ENCODE data around the gene THBS2.
"Not testable (repeated sequence)": the region's sequence is repeated elsewhere in the genome, so short reads cannot be mapped to it uniquely, and the experiment has no call there.

THBS2 gene

DNA sequence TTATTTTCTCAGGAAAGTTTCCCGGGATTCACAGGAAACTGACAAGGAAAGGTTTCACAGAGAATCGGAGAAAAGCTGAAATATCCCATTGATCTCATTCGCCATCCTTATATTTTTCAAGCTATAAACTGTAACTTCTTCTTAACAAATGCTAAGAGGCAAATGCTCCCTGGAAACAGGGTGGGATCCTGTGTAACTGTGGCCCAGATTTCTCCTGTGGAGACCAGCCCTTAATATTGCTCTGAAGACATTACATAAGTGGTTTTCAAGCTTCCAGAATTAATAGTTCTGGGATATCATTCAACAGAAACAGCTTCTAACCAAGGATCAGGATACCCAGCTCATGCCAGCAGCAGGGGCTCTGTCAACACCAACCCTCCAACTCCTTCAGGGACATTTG is 69.2 kb downstream of the THBS2 start:
- no peak for DNase-seq (ENCODE audit: low read depth in 2 of 2)

DNA sequence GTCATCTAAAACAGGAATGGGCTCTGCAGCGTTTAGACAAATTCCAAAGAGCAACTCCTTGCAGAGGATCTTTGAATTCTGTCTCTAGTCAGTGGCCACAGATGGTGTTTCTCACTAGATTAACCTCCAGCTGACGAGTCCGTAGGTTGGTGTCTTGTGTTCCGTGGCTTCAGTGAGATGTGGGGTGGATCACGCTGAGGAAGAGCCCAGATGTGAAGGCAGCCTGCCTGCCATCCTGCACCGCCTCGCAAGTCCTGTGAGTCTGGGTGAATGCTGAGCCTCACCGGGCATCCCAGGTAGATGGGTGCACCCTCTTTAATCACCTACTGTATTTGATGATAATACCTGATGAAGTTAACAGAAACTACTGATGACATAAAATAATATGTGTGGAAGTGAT is 70.4 kb downstream of the THBS2 start:
- no peak for DNase-seq (ENCODE audit: low read depth in 2 of 2)

DNA sequence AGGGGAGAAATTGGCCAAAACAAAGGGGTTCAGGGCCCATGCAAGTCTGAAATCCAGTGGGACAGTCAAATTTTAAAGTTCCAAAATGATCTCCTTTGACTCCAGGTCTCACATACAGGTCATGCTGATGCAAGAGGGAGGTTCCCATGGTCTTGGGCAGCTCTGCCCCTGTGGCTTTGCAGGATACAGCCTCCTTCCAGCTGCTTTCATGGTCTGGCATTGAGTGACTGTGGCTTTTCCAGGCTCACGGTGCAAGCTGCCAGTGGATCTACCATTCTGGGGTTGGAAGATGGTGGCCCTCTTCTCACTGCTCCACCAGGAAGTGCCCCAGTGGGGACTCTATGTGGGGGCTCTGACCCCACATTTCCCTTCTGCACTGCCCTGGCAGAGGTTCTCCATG is 73.8 kb downstream of the THBS2 start:
- not testable (repeated sequence) for DNase-seq (ENCODE audit: low read depth in 2 of 2)

DNA sequence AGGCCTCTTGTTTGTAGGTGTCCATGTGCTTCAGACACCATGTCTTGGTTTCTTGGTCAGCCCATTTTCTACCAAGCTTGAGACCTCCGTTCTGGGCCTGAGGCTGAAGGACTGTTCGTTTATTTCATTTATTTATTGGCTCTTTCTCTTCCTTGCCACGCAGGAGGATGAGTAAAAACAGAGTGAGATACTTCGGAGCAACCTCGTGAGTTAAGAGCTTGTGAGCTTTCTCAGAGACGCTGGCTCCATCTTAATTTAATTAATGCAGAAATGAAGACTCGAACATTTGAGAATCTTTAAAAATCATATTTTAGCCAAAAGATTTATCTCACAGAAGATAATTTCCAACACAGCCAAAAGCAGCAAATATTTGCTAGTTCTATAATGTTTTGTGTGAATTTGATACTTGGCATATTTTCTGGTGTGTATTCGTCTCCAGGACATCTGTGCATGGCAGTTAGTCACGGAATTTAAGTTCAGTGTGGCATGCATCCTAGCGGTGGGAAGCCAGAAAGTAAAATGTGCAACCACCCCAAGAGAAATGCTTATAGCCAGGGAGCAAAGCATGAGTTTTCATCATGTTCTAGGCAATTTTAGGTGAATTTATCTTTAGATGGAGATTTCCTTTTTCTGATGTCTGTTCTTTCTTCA is 76.0 kb downstream of the THBS2 start:
- DNase-seq (ENCODE audit: low read depth in 2 of 2), result no peak

DNA sequence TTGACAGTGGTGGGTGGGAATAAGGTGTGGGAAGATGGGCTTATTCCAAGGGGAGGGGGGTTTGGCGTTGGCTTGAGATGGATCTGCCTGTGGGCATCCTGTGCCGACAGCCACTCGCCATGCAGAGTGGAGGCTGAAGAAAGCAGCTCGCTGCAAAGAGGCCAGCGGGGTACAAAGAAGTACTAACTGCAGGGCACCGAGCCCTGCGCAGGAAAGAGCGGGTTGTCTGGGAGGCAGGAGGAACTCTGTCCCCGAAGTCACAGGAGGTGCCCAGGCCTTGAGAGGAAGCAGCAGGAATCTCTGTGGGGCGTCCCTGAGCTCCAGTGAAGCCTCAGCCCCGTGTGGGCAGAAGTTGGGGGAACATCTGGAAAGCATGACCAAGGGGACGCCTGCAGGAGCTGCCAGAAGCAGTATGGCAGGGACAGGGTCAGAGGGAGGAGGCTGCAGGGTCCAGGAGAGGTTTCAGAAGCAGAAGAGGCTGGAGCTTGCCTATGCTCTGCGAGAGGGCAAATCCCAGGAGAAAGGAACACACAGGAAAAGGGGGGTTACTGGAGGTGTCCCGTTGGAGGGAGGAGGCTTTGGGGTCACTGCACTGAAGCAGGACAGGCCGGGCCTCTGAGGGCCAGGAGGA is 77.2 kb downstream of the THBS2 start:
- DNase-seq (ENCODE audit: low read depth in 2 of 2), result no peak

DNA sequence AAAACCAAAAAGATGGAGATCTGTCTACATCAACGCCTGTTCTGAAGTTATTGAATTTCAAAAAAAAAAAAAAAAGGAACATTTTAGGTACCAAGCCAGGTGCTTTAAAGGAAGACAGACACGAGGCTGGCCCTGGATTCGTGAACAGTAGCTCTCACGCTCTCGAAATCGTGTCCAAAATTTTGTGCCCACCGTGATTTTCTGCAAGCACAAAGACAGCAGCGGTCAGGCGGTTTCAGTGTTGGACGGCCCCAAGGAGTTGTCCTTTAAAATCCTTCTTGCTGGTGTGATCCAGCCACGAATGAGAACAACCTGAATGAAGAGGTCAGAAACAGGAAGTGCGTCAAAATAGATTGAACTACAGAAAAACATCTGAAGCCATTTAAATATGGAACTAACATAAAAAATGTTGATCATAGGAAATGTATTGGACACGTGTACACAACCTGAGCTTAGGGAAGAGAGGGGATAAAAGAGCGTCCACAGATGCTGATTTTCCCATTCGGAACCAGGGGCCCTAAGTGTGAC is 78.2 kb downstream of the THBS2 start:
- no peak for DNase-seq (ENCODE audit: low read depth in 2 of 2)

DNA sequence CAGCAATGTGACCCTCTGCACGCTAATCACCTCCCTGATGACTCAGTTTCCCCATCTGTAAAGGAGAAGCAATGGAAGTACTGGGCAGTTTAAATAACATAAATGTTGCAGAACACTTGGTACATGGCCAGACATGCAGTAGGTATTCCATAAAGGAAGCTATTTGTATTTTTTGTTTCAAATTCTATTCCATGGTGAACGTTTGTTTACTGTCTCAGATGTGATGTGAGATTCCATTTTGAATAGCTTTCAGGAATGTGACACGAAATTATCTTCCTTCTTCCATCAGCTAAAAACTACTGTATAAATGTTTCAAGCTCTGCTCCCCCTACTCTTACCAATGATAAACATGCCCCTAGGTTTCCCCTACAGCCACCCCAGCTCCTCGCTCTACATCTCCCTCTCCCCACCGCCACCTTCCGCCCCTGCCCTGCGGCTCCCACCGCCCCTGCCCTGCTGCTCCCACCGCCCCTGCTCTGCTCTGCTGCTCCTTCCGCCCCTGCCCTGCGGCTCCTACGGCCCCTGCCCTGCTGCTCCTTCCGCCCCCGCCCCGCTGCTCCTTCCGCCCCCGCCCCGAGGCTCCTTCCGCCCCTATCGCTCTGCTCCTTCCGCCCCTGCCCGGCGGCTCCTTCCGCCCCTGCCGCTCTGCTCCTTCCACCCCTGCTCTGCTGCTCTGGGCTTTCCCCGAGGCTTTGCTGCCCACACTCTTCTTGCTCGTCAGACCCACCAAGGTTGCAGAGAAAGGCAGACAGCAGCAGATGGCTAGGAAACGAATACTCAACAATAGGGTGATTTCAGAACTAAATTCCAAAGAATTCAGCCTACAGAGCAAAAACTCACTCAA is 78.9 kb downstream of the THBS2 start:
- DNase-seq (ENCODE audit: low read depth in 2 of 2), result no peak

DNA sequence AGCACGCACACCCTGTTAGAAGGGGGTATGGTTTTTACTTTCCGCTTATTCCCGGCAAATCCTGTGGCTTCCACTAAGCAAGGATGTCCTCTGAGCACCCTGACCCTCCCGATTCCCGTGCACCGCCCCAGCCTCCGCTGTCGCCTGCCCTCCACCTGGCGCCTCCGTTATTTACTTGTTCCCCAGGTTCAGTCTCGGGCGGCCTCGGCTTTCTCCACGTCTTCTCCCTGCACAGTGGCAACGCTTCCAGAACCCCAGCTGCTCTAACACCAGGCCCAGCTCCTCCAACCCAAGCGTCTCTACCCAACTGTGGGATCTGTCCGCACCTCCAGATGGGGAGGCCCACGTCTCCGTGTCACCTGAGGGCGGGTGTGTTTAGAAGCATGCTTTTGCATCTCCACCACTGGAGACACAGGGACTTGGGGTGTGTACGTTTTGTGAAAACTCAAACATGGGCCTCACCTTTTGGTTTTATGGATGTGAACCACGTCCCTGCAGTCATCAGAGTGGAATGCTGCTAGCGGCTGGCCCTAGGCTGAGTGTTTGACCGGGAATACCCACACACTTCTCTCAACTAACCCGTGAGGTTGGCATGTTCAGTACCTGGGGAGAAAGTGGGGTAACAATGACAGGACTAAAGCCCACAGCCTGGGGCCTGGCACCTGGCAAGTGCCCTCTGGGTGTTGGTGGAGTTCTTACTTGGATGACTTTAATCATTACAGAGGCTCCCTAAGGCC is 79.9 kb downstream of the THBS2 start:
- DNase-seq (ENCODE audit: low read depth in 2 of 2), result no peak

DNA sequence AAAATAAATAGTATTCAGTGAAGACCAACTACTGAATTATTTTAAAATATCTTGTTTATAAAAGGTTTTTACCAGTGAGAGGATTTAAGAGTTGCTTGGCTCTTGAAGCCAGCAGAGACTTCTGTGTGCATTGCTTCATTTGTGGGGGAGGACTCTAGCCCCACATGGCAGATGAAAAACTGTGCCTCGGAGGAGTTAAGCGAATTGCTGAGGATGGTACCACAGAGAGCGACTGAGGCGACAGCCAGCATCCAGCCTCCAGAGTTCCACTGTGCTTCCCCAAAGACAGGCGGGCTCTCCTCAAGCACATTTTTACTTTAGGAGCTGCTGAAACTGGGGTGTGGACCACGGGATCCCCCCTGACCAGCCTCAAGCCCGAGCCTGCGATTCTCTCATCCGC is 80.7 kb downstream of the THBS2 start:
- no peak for DNase-seq (ENCODE audit: low read depth in 2 of 2)

DNA sequence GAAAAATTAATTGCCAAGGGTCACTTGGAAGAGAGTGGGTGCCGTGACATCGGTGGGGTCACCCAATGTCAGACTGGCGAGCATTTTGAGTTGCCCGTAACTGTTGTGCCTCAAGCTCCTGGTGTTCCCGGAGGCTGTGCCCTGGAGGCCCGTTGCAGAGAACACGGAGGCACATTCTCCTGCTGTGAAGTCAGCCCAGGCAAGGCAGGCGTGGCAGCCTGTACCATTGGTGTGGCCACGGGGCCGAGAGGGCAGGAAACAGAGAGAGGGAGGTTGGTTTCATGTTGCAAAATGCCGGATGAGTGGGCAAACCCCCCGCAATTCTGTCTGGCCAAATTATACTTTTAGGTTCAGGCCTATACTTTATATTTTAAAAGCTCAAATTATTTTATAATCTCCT is 81.2 kb downstream of the THBS2 start:
- no peak for DNase-seq (ENCODE audit: low read depth in 2 of 2)

DNA sequence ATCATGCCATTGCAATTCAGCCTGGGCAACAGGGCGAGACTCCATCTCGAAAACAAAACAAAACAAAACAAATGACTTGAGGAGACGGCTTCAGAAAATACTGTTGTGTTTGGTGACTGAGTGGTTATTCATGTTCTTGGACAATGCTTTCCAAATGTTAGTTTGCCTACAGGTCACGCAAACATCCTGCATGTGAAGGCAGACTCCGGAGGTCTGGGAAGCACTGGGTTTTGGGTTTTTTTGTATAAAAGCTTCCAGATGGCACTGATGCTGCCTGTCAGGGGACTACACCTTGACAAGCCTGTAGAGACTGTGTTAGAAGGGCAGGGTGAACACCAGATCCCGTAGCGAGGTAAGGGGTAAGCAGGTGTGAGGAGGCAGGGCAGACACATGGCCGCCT is 81.7 kb downstream of the THBS2 start:
- DNase-seq (ENCODE audit: low read depth in 2 of 2), result no peak

DNA sequence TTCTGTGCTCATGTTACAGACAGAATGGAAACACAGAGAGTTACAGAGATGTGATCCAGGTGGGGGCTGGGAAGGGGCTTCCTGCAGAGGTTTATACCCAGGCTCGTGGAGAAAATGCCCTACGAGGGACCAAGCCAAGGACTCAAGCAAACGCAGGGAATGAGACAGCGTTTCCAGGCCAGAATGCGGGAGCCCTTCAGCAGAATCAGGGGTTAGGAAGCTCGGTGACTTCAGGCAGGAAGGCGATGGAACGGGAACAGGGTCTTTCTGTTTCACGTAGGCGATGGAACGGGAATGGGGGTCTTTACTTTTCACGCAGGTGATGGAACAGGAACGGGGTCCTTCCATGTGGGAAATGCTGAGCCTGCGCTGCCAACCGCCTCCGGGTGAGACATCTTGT is 82.6 kb downstream of the THBS2 start:
- DNase-seq (ENCODE audit: low read depth in 2 of 2), result no peak

DNA sequence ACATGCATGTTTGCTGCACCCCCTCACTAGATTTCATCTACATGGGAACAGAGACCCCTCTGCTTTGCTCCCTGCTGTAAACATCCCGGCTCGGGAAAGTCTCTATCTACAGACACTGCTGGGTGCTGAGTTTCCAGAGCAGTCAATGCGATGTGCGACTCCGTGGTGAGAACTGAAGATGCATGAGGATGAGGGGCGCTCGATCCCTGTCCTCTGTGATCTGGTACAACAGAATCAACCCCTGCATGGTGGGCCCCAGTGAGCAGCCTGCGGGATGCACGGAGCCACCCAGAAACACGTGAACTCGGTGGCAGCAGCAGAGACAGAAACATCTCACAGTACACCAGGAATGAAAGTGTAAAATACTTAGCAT is 83.1 kb downstream of the THBS2 start:
- no peak for DNase-seq (ENCODE audit: low read depth in 2 of 2)

DNA sequence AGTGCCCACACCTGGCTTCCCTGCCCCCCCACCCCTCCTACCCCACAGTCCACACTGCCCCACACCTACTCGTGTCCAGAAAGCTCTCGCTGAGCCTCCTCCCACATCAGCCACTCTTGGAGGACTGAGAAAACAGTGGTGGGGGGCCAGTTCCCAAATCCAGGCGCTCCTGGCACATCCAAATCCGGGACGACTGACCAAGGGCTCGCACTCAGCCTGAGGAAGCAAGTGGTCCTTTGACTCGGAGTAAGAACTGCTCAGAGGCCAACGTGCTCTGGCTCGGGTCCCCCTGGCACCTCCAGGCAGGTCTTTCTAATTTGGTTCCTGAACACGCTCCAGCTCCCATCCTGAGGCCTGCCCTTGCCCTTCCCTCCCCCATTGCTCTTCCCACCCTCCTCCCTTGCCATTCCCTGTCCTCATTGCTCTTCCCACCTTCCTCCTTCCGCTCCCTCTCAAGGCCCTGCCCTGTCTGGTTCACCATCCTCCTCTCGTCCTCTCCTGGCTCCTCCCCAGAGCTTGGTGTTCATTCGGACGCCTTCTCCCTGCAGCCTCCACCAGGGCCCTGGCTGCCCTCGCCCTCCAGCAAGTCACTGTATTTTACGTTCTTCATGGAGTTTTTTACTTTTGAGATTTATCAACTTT is 83.6 kb downstream of the THBS2 start:
- no peak for DNase-seq (ENCODE audit: low read depth in 2 of 2)

DNA sequence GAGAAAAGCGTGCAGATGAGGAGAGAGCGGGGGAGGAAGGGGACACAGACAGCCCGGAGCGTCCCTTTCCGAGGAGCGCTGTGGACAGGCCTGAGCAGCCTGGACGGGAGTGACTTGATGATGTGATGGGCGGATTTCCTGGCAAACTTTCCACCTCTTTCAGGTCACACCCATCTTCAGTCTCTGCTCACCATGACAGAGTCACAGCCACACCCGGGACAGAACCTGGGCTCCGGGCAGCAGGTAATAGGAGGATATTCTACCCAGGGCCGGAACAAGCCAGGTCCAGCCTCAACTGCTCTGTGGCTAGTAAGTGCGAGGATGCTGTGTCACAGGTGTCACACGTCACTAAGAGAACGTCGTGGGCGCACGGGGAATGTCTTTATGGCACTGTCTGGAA is 84.3 kb downstream of the THBS2 start:
- DNase-seq (ENCODE audit: low read depth in 2 of 2), result no peak

DNA sequence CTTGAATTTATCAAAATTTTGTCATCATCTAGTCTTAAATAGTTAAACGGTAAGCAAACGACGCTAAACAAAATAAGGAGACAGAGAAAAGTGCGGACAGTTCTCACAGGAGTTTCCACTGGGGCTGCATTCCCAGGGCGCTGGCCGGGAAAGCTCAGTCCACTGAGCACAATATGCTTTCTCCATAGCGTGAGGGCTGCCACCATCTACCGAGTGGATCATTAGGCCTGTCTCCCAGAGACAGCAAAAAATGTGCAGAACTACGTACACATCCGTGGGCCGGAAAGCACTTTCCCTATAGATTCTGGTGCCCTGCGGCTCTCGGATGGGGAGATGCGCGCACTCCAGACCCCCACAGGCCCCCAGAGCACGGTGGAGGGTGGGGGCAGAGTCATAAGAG is 84.9 kb downstream of the THBS2 start:
- DNase-seq (ENCODE audit: low read depth in 2 of 2), result no peak

DNA sequence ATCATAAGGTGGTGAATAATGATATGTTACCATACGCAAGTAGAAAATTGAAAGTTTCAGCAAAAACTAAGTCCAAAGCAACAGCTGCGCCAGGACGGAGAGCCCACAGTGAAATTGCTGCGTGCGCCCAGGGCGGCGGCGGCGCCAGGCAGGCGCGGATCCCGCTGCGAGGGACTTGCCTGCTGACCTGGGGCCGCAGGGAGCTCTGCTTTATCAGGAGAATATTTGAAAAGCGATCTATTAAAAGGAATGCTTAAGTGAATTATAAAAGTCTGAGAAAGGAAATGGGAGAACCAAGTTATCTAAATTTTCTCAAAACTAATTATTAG is 85.4 kb downstream of the THBS2 start:
- no peak for DNase-seq (ENCODE audit: low read depth in 2 of 2)

DNA sequence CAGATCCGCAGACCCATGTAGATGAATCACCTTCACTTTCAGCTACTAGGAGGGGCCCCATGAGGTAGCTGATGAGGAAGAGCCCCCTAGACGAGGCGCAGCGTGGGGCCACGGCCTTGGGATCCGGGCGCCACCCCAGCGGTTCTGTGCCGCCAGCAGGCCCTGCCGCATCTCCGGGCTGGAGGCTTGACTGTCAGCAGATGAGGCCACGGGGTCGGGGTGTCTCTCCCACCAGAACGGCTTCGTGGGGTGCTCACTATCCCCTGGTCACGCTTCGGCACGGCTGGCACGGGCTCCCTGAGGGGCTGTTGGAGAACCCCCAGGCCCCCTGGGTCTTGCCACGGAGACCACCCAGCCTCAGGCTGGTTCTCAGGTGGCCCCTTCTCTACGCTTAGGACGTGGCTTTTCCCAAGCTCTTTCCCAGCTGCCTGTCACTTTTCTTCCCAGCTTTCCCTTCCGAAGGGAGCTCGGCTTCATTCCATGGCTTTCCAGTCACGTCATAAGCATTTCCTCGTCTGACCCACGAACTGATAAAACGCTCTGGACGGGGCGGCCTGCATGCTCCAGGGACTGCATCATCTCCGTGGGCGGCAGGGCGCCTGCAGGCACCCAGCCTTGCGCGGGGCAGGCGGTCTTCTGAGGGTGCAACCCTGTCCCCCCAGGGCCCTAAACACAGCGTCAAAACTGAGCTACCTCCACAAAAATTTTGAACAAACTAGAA is 85.9 kb downstream of the THBS2 start:
- DNase-seq (ENCODE audit: low read depth in 2 of 2), result no peak

DNA sequence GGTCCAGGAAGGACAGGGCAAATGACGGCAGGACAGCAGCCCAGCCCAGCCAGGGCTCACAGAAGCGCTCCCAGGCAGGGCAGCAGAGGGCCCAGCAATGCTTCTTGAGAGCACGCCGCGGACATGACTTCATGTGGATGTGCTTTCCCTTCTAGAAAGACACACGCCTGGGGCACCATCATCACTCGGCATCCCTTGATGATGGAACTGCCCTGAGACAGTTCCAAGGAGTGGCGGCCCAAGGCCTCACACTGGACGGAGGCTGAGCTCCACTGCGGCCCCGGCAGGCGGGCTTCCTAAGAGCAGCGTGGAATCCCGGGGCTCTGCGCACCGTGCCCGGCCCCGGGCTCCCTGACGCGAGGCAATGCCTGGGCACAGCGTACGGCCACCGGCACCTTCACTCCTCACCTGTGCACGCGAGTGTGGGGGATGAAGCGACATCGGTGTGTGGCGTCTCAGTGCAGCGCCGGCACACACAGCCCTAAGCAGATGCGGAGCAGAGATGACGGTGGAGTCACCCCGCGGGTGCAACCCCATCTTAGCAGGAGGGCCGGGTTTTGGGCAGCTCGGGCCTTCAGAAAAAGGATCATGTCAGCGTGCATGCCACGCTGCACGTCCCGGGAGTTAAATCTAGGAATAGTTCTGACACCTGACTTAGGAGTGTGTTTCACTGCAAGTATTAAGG is 86.6 kb downstream of the THBS2 start:
- DNase-seq (ENCODE audit: low read depth in 2 of 2), result no peak
